Transverse colon (tissue), 4 donors: ENCODE results near the gene SLC35F1.

ENCODE experiments used
- POLR2A ChIP-seq: fragments of 450-650 bp; IDR thresholded peaks from one replicate; pipeline ENCODE4 v1.6.1; 2016; ENCODE audit warnings: antibody characterized with exemption, mild to moderate bottlenecking, moderate library complexity
- POLR2AphosphoS5 ChIP-seq, 3 donors: sonication (generic); formaldehyde crosslinking; IDR thresholded peaks; one replicate each; pipeline ENCODE4 v1.6.1; 2016; ENCODE audit warnings: antibody characterized with exemption in 3 of 3
- TF ChIP-seq, protein P1 (sequence below), 5 experiments: fragments of 200-600 bp in 3 of 5; fragments of 450-650 bp in 2 of 5; sonication (generic) in 3 of 5; IDR thresholded peaks; 1 replicate in 2 of 5; 2 replicates in 3 of 5; pipeline ENCODE4 v1.5.1; 2016 to 2017; ENCODE audit warnings: antibody characterized with exemption in 5 of 5, inconsistent platforms in 3 of 5, mild to moderate bottlenecking in 2 of 5, moderate library complexity in 1 of 5

DNA sequence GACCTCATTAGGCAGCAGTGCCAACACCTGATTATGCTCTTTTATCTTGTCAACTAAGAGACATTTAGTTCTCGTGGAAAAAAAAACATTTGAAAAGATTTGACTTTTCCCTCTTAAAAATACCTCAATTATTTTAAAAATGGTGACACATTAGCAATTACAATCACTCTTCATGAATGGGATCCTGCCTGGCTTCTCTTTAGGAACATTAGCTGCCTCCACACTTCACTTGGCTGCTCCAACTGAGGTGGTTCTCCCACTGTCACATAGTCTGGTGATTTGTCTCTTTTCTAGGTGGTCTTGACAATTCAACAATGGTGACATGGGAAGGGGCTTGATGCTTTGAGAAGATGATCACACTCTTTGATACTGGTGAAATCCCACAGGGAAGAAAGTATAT lies 26.2 kb upstream of the SLC35F1 start:
- TF ChIP-seq, protein P1, sequence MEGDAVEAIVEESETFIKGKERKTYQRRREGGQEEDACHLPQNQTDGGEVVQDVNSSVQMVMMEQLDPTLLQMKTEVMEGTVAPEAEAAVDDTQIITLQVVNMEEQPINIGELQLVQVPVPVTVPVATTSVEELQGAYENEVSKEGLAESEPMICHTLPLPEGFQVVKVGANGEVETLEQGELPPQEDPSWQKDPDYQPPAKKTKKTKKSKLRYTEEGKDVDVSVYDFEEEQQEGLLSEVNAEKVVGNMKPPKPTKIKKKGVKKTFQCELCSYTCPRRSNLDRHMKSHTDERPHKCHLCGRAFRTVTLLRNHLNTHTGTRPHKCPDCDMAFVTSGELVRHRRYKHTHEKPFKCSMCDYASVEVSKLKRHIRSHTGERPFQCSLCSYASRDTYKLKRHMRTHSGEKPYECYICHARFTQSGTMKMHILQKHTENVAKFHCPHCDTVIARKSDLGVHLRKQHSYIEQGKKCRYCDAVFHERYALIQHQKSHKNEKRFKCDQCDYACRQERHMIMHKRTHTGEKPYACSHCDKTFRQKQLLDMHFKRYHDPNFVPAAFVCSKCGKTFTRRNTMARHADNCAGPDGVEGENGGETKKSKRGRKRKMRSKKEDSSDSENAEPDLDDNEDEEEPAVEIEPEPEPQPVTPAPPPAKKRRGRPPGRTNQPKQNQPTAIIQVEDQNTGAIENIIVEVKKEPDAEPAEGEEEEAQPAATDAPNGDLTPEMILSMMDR (IDR thresholded peaks at IDR 0.05), result no peak
- TF ChIP-seq POLR2A, result no peak
- no peak for TF ChIP-seq POLR2AphosphoS5 (IDR thresholded peaks at IDR 0.05)
